DOHH2 (cell line): ENCODE data around the gene XRCC6.

Experiments used
- EZH2phosphoT487 ChIP-seq: fragments of 200-600 bp; sonication (generic); IDR thresholded peaks from 2 replicates; pipeline ENCODE4 v1.6.1; 2017; ENCODE audit warnings: borderline replicate concordance, mild to moderate bottlenecking, antibody characterized with exemption, low read length, moderate library complexity, mixed read lengths
- TF ChIP-seq, protein P1 (sequence below): fragments of 200-600 bp; sonication (generic); IDR thresholded peaks from one replicate; pipeline ENCODE4 v1.5.1; 2014; ENCODE audit warnings: antibody characterized with exemption, mild to moderate bottlenecking, low read depth, low read length; ENCODE audit not compliant: poor library complexity, severe bottlenecking

DNA sequence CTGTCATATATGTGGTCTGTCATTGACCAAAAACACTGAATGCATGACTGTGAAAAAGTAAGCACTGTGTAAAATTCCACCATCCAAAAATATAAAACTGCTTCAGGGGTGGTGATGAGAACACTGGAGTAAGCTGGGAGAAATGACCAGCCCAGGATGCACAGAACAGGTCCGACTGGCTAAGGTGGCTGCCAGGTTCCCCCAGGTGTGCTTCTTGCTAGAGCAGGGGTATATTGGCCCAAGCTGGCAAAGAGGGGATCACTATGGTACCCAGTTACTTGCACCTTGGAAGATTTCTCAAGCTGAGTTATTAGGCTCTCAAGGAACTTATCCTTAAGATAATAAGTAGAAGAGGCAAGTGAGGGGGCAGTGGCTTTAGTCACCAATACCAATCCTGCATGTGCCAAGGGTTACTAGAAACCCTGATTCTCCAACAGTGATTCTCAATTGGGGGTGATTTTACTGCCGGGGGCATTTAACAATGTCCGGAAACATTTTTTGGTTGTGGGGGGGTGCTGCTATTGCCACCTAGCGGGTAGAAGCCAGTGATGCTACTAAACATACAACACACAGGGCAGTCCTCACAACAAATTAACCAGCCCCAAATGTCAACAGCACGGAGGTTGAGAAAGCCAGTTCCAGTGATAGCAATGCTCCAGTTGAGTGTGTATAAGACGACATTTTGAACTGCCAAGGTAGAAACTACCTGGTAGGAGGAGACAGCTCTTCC is 51.9 kb downstream of the XRCC6 start:
- TF ChIP-seq, protein P1, sequence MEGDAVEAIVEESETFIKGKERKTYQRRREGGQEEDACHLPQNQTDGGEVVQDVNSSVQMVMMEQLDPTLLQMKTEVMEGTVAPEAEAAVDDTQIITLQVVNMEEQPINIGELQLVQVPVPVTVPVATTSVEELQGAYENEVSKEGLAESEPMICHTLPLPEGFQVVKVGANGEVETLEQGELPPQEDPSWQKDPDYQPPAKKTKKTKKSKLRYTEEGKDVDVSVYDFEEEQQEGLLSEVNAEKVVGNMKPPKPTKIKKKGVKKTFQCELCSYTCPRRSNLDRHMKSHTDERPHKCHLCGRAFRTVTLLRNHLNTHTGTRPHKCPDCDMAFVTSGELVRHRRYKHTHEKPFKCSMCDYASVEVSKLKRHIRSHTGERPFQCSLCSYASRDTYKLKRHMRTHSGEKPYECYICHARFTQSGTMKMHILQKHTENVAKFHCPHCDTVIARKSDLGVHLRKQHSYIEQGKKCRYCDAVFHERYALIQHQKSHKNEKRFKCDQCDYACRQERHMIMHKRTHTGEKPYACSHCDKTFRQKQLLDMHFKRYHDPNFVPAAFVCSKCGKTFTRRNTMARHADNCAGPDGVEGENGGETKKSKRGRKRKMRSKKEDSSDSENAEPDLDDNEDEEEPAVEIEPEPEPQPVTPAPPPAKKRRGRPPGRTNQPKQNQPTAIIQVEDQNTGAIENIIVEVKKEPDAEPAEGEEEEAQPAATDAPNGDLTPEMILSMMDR = peak; percentile 79
- no peak for TF ChIP-seq EZH2phosphoT487
